ENCODE results near the gene YPEL2. TPM values are rescaled to one million over a fixed set of nuclear protein-coding genes. Genes with fewer than 3 reads are reported as not detected.

Gene YPEL2
- total RNA-seq, 1 experiment from 2014 or later: 0.98 TPM

GRCh38 chr17:59356543-59357218 lies 25.2 kb downstream of the YPEL2 start:
- Histone ChIP-seq H3K14ac (ENCODE audit: insufficient read depth, low read length) (no peak overlapping the region), H3K4me1 (ENCODE audit: insufficient read depth, low read length) (peaks cover 10% of the 10 kb centered on the region; the same call in 1 of the 2 replicates), H2BK15ac (ENCODE audit: low read depth, low read length) (no peak overlapping the region), H2BK12ac (ENCODE audit: insufficient read length, low read depth, low read length) (no peak overlapping the region), H3K23ac (ENCODE audit: insufficient read length, low read depth, low read length) (no peak overlapping the region), H3K79me1 (ENCODE audit: insufficient read depth, low read depth, low read length, poor library complexity, severe bottlenecking) (no peaks in the 10 kb centered on the region), H2AK5ac (ENCODE audit: insufficient read length, low read length) (no peak overlapping the region), H3K9ac (ENCODE audit: extremely low read depth, insufficient read length, low read length) (no peak overlapping the region), H3K18ac (ENCODE audit: insufficient read length, low read depth, low read length) (no peak overlapping the region), H3K9me3 (ENCODE audit: control insufficient read depth, low read depth, low read length) (no peaks in the 10 kb centered on the region), H2BK5ac (ENCODE audit: insufficient read length, low read length) (no peak overlapping the region), H4K20me1 (ENCODE audit: control insufficient read depth, insufficient read depth, insufficient read length) (no peaks in the 10 kb centered on the region), H2BK120ac (ENCODE audit: low read depth, low read length, poor library complexity, severe bottlenecking) (no peak overlapping the region), H3K27me3 (ENCODE audit: insufficient read depth, low read length) (no peaks in the 10 kb centered on the region), H2AFZ (ENCODE audit: low read length) (no peak overlapping the region), H3K23me2 (ENCODE audit: insufficient read length, low read depth, low read length, poor library complexity, severe bottlenecking) (no peaks in the 10 kb centered on the region), H3K4me2 (ENCODE audit: insufficient read depth, insufficient read length, low read length) (no peak overlapping the region), H2BK20ac (ENCODE audit: low read depth, low read length, poor library complexity, severe bottlenecking) (no peak overlapping the region), H3T11ph (ENCODE audit: low read length) (no peak overlapping the region), H4K91ac (ENCODE audit: insufficient read length, low read depth, low read length) (no peak overlapping the region), H4K5ac (ENCODE audit: insufficient read length, low read depth, low read length) (no peak overlapping the region), H3K27ac (ENCODE audit: insufficient read length, low read depth, low read length) (no peak overlapping the region), H3K4ac (ENCODE audit: low read depth, low read length) (no peak overlapping the region), H3K56ac (ENCODE audit: insufficient read length, low read depth, low read length) (no peak overlapping the region), H3K79me2 (ENCODE audit: insufficient read depth, low read length) (no peaks in the 10 kb centered on the region), H4K8ac (replicated peaks; ENCODE audit: insufficient read length, low read depth, low read length) (no peak overlapping the region)
- H3K4me1 Mint-ChIP-seq: peaks cover 34 to 47% of the 10 kb centered on the region in 2 experiments
- no CpG with 5 or more reads among the region's 2 CpGs for WGBS (ENCODE audit: extremely low coverage, insufficient read length, low lambda C conversion rate)
- H3K4me3 Mint-ChIP-seq: no peak overlapping the region
- peaks cover 4 to 5% of the 10 kb centered on the region in 2 experiments; a peak in 2 of 5 replicates for H3K9me3 Mint-ChIP-seq
- TF ChIP-seq CTCF (conservative IDR thresholded peaks at IDR 0.05): no peak
- no peak for DNase-seq
- H3K36me3 Mint-ChIP-seq (ENCODE audit: insufficient read depth in 1 of 3, low read depth in 3 of 3): peaks cover 5 to 31% (median 11%) of the 10 kb centered on the region in 3 experiments; a peak in 6 of 7 replicates
- peak overlapping the region in 1 of 3 experiments; percentile 13; a peak in 1 of 7 replicates for H3K27ac Mint-ChIP-seq
- peaks cover 1% of the 10 kb centered on the region; the same call in 1 of the 2 replicates for H3K27me3 Mint-ChIP-seq (ENCODE audit: low read depth)
